Neural cell (in vitro differentiated cells): ENCODE measurements around the gene BLTP3B. TPM values are rescaled to one million over a fixed set of nuclear protein-coding genes. Genes with fewer than 3 reads are reported as not detected.
"Not testable (repeated sequence)": the region's sequence is repeated elsewhere in the genome, so short reads cannot be mapped to it uniquely, and the experiment has no call there.

Experiments
- H2AFZ ChIP-seq: fragments of 200-600, 300-800 bp; sonication (generic), shearing (Covaris generic); 2 replicates; pipeline ENCODE4 v1.6.0; 2014; ENCODE audit warnings: low read depth, mild to moderate bottlenecking, antibody characterized with exemption, low read length, moderate library complexity
- H3F3A ChIP-seq: fragments of 200-600 bp; shearing (Covaris generic); 2 replicates; pipeline ENCODE4 v1.6.1; 2016; ENCODE audit warnings: mild to moderate bottlenecking, moderate library complexity, mixed read lengths, antibody characterized with exemption, low read length; ENCODE audit not compliant: insufficient read depth, poor library complexity, severe bottlenecking
- H3K27ac ChIP-seq: fragments of 200-600, 300-800 bp; sonication (generic), shearing (Covaris generic); 2 replicates; pipeline ENCODE4 v1.5.1; 2014; ENCODE audit warnings: mild to moderate bottlenecking, low read length, moderate library complexity
- H3K27me3 ChIP-seq: fragments of 300-800, 200-600 bp; sonication (generic), shearing (Covaris generic); 2 replicates; pipeline ENCODE4 v1.6.0; 2014; ENCODE audit warnings: mild to moderate bottlenecking, low read depth, low read length, moderate library complexity; ENCODE audit not compliant: insufficient read depth
- H3K36me3 ChIP-seq: fragments of 300-800, 200-600 bp; sonication (generic), shearing (Covaris generic); 2 replicates; pipeline ENCODE4 v1.5.1; 2014; ENCODE audit warnings: mild to moderate bottlenecking, antibody characterized with exemption, low read length, moderate library complexity; ENCODE audit not compliant: insufficient read depth
- H3K4me2 ChIP-seq: fragments of 300-800, 200-600 bp; sonication (generic), shearing (Covaris generic); 2 replicates; pipeline ENCODE4 v1.6.0; 2014; ENCODE audit warnings: mild to moderate bottlenecking, low read length
- H3K4me3 ChIP-seq: fragments of 300-800, 200-600 bp; sonication (generic), shearing (Covaris generic); 2 replicates; pipeline ENCODE4 v1.5.1; 2014; ENCODE audit warnings: mild to moderate bottlenecking, low read length, moderate library complexity
- H3K79me2 ChIP-seq: fragments of 200-600 bp; shearing (Covaris generic); replicated peaks from 2 replicates; pipeline ENCODE4 v1.6.0; 2014; ENCODE audit warnings: mild to moderate bottlenecking, low read length, moderate library complexity; ENCODE audit not compliant: insufficient read depth
- H3K9ac ChIP-seq: fragments of 300-800, 200-600 bp; sonication (generic), shearing (Covaris generic); 2 replicates; pipeline ENCODE4 v1.6.1; 2016; ENCODE audit warnings: mild to moderate bottlenecking, low read length, mixed read lengths
- H3K9me2 ChIP-seq: fragments of 200-600 bp; shearing (Covaris generic); 2 replicates; pipeline ENCODE4 v1.6.1; 2016; ENCODE audit warnings: mild to moderate bottlenecking, low read length, mixed read lengths; ENCODE audit not compliant: insufficient read depth
- H3K9me3 ChIP-seq: fragments of 200-600, 300-800 bp; sonication (generic), shearing (Covaris generic); 2 replicates; pipeline ENCODE4 v1.6.1; 2016; ENCODE audit warnings: mild to moderate bottlenecking, mixed run types, low read length, moderate library complexity, mixed read lengths
- H4K20me1 ChIP-seq: fragments of 200-600 bp; shearing (Covaris generic); 2 replicates; pipeline ENCODE4 v1.6.1; 2016; ENCODE audit warnings: mild to moderate bottlenecking, mixed run types; ENCODE audit not compliant: insufficient read depth
- CTCF ChIP-seq: fragments of 450-650 bp; IDR thresholded peaks from 2 replicates; pipeline ENCODE4 v1.5.1; 2014; ENCODE audit warnings: antibody characterized with exemption, mild to moderate bottlenecking, moderate library complexity; ENCODE audit not compliant: poor library complexity, severe bottlenecking
- EP300 ChIP-seq: fragments of 450-650 bp; conservative IDR thresholded peaks from 2 replicates; pipeline ENCODE4 v1.6.1; 2014; ENCODE audit warnings: antibody characterized with exemption, mild to moderate bottlenecking, moderate library complexity; ENCODE audit not compliant: poor library complexity, severe bottlenecking
- EZH2 ChIP-seq: fragments of 200-600, 300-800 bp; shearing (Covaris generic), sonication (generic); IDR thresholded peaks from 2 replicates; pipeline ENCODE4 v1.6.1; 2014; ENCODE audit warnings: antibody characterized with exemption, low read length, borderline replicate concordance, mild to moderate bottlenecking; ENCODE audit not compliant: insufficient read depth, poor library complexity, severe bottlenecking
- MXI1 ChIP-seq: fragments of 450-650 bp; conservative IDR thresholded peaks from 2 replicates; pipeline ENCODE4 v1.6.1; 2014; ENCODE audit warnings: antibody characterized with exemption, mild to moderate bottlenecking; ENCODE audit not compliant: poor library complexity, severe bottlenecking
- POLR2AphosphoS5 ChIP-seq: IDR thresholded peaks from 2 replicates; pipeline ENCODE4 v1.6.1; 2012
- RAD21 ChIP-seq: fragments of 450-650 bp; conservative IDR thresholded peaks from 2 replicates; pipeline ENCODE4 v1.6.1; 2014; ENCODE audit warnings: antibody characterized with exemption, mild to moderate bottlenecking, moderate library complexity
- REST ChIP-seq: IDR thresholded peaks from 2 replicates; pipeline ENCODE4 v1.6.1; 2012; ENCODE audit warnings: borderline replicate concordance
- SMC3 ChIP-seq: fragments of 450-650 bp; conservative IDR thresholded peaks from 2 replicates; pipeline ENCODE4 v1.6.1; 2014; ENCODE audit warnings: antibody characterized with exemption, mild to moderate bottlenecking, moderate library complexity; ENCODE audit not compliant: poor library complexity
- TAF1 ChIP-seq: IDR thresholded peaks from 2 replicates; pipeline ENCODE4 v1.6.1; 2012; ENCODE audit warnings: low read depth
- polyA plus RNA-seq: library from polyadenylated mRNA; depleted of rRNA; stranded (reverse); fragments of >200 nt; gene quantifications from 2 replicates; pipeline ENCODE4 v1.2.3, GENCODE V29; 2014

The BLTP3B gene
- polyA plus RNA-seq, 1 donor from 2014 or later: 31.6 TPM

- TF ChIP-seq EZH2 (no peak), POLR2AphosphoS5 (no peak)
Observed at GRCh38 chr12:100189636-100190394, 47.1 kb upstream of the BLTP3B start (continued).

GRCh38 chr12:100188888-100189635 is 46.4 kb upstream of the BLTP3B start:
- not testable (repeated sequence) for H3K9me2 ChIP-seq, H3K9ac ChIP-seq, H3K9me3 ChIP-seq

GRCh38 chr12:100187857-100188519 is 45.3 kb upstream of the BLTP3B start:
- H3K9ac ChIP-seq: no peak overlapping the region
- H3K4me3 ChIP-seq: no peak overlapping the region
- no peaks in the 10 kb centered on the region for H3K27me3 ChIP-seq
- no peak for TF ChIP-seq RAD21
- no peak for TF ChIP-seq EP300
- TF ChIP-seq SMC3: no peak
- no peak for TF ChIP-seq POLR2AphosphoS5
- no peak for TF ChIP-seq CTCF
- no peak for TF ChIP-seq EZH2
- TF ChIP-seq MXI1: no peak
- TF ChIP-seq REST: no peak
- TF ChIP-seq TAF1: no peak
- no peak overlapping the region for H3K27ac ChIP-seq
- no peaks in the 10 kb centered on the region for H3K9me3 ChIP-seq
- H3K79me2 ChIP-seq: no peaks in the 10 kb centered on the region
- no peaks in the 10 kb centered on the region for H3F3A ChIP-seq
- no peaks in the 10 kb centered on the region for H4K20me1 ChIP-seq
- H2AFZ ChIP-seq: no peak overlapping the region
- no peaks in the 10 kb centered on the region for H3K9me2 ChIP-seq
- no peak overlapping the region for H3K4me2 ChIP-seq
- H3K36me3 ChIP-seq: no peaks in the 10 kb centered on the region

More at GRCh38 chr12:100188888-100189635, 46.4 kb upstream of the BLTP3B start:
- H3K79me2 ChIP-seq, H3K4me2 ChIP-seq, H3F3A ChIP-seq, H2AFZ ChIP-seq, H3K27me3 ChIP-seq, H3K4me3 ChIP-seq, H4K20me1 ChIP-seq, H3K27ac ChIP-seq, H3K36me3 ChIP-seq: not testable (repeated sequence)
